HCT116 (cell line): Measurements from ENCODE around the gene PDC. TPM values are rescaled to one million over a fixed set of nuclear protein-coding genes. Genes with fewer than 3 reads are reported as not detected.

ENCODE experiments used
- ATAC-seq: fragments of 200-7000 bp; cut with Tn5 transposase; 2 replicates; pipeline ENCODE4 v1.9.1; 2020; ENCODE audit warnings: mild to moderate bottlenecking, moderate library complexity
- BruUV-seq: library from RNA; stranded (reverse); fragments of 400-500 nt; replicated peaks from 2 replicates; lab custom pipeline; 2021; lab: Mats Ljungman, UMichigan
- CTCF ChIA-PET: fragments of 300-600 bp; sonication (Branson Sonifier 250); formaldehyde crosslinking; loops from one replicate; lab custom pipeline; 2021; ENCODE audit warnings: antibody characterized with exemption; lab: Charles Lee
- POLR2A ChIA-PET: fragments of 300-600, 350-600 bp; sonication (Branson Sonifier 250); formaldehyde crosslinking; loops from one replicate; lab custom pipeline; 2021; ENCODE audit warnings: antibody characterized with exemption; lab: Charles Lee
- RAD21 ChIA-PET, 2 experiments: fragments of 300-600 bp; sonication (Branson Sonifier 250); formaldehyde crosslinking; loops; one replicate each; lab custom pipeline; 2023; ENCODE audit warnings: low total read pairs in 2 of 2; ENCODE audit not compliant: uncharacterized antibody in 2 of 2, unreplicated experiment in 2 of 2, low non-redundant PET in 1 of 2; lab: Charles Lee
- DNase-seq: peaks from one replicate; pipeline ENCODE4 v3.0.0-alpha.2; 2010; ENCODE audit warnings: low read depth, low spot score
- H2AFZ ChIP-seq: fragments of 200-600 bp; shearing (Covaris generic), sonication (generic); 2 replicates; pipeline ENCODE4 v1.6.1; 2017; ENCODE audit warnings: low read depth, mixed run types, mixed read lengths, antibody characterized with exemption, low read length; ENCODE audit not compliant: poor library complexity, severe bottlenecking
- H3K27ac ChIP-seq: 2 replicates; pipeline ENCODE4 v1.5.1; 2012; ENCODE audit warnings: low read depth, low read length
- H3K27me3 ChIP-seq: fragments of 200-600 bp; sonication (generic); 2 replicates; pipeline ENCODE4 v1.6.1; 2016; ENCODE audit warnings: mixed run types, low read length, mixed read lengths; ENCODE audit not compliant: insufficient read depth
- H3K36me3 ChIP-seq, 2 experiments: fragments of 200-500 bp in 1 of 2; fragments of 200-600 bp in 1 of 2; sonication (Bioruptor generic) in 1 of 2; sonication (generic) in 1 of 2; 2 replicates each; pipeline versions ENCODE4 v1.5.1 to v1.6.1; 2014 to 2016; ENCODE audit warnings: low read length in 2 of 2, inconsistent platforms in 1 of 2, mixed read lengths in 1 of 2, mixed run types in 1 of 2; ENCODE audit not compliant: insufficient read depth in 2 of 2, control insufficient read depth in 1 of 2
- H3K4me1 ChIP-seq, 2 experiments: fragments of 200-600 bp in 1 of 2; sonication (generic) in 1 of 2; 2 replicates each; pipeline versions ENCODE4 v1.5.1 to v1.6.1; 2012 to 2017; ENCODE audit warnings: low read length in 2 of 2, inconsistent platforms in 1 of 2, mild to moderate bottlenecking in 1 of 2, mixed read lengths in 1 of 2, mixed run types in 1 of 2, moderate library complexity in 1 of 2; ENCODE audit not compliant: insufficient read depth in 2 of 2, control insufficient read depth in 1 of 2
- H3K4me2 ChIP-seq: fragments of 200-600 bp; sonication (generic); 2 replicates; pipeline ENCODE4 v1.6.1; 2017; ENCODE audit warnings: mixed run types, low read length, mixed read lengths
- H3K4me3 ChIP-seq, 2 experiments: fragments of 200-600 bp in 1 of 2; sonication (generic) in 1 of 2; replicated peaks in 1 of 2; 2 replicates each; pipeline ENCODE4 v1.5.1; 2011 to 2016; ENCODE audit warnings: low read length in 2 of 2, control low read depth in 1 of 2, low read depth in 1 of 2, mild to moderate bottlenecking in 1 of 2, mixed read lengths in 1 of 2, mixed run types in 1 of 2
- H3K79me2 ChIP-seq: fragments of 200-600 bp; sonication (generic); 2 replicates; pipeline ENCODE4 v1.6.1; 2017; ENCODE audit warnings: mild to moderate bottlenecking, mixed run types, low read length, moderate library complexity, mixed read lengths; ENCODE audit not compliant: insufficient read depth
- H3K9ac ChIP-seq: fragments of 200-600 bp; sonication (generic); 2 replicates; pipeline ENCODE4 v1.6.1; 2016; ENCODE audit warnings: low read length, mixed read lengths
- H3K9me2 ChIP-seq: fragments of 200-600 bp; sonication (generic), shearing (Covaris generic); 2 replicates; pipeline ENCODE4 v1.6.1; 2017; ENCODE audit warnings: mixed run types, mild to moderate bottlenecking, moderate library complexity; ENCODE audit not compliant: insufficient read depth
- H3K9me3 ChIP-seq, 2 experiments: fragments of 200-500 bp in 1 of 2; fragments of 200-600 bp in 1 of 2; sonication (Bioruptor generic) in 1 of 2; sonication (generic) in 1 of 2; 2 replicates each; pipeline ENCODE4 v1.6.1; 2014 to 2017; ENCODE audit warnings: low read length in 2 of 2, mixed read lengths in 2 of 2, inconsistent platforms in 1 of 2, low read depth in 1 of 2, mild to moderate bottlenecking in 1 of 2, mixed run types in 1 of 2, moderate library complexity in 1 of 2; ENCODE audit not compliant: control insufficient read depth in 1 of 2, insufficient read depth in 1 of 2
- H4K20me1 ChIP-seq: fragments of 200-600 bp; sonication (generic), shearing (Covaris generic); 2 replicates; pipeline ENCODE4 v1.6.1; 2017; ENCODE audit warnings: mixed run types, mild to moderate bottlenecking, moderate library complexity; ENCODE audit not compliant: insufficient read depth
- ATF3 ChIP-seq: IDR thresholded peaks from 2 replicates; pipeline ENCODE4 v1.6.1; 2012
- CBX3 ChIP-seq: IDR thresholded peaks from 2 replicates; pipeline ENCODE4 v1.6.1; 2012; ENCODE audit warnings: low read depth
- CTCF ChIP-seq, 3 experiments: fragments of 200-600 bp in 1 of 3; sonication (generic) in 1 of 3; IDR thresholded peaks in 2 of 3; conservative IDR thresholded peaks in 1 of 3; 2 replicates each; pipeline ENCODE4 v1.5.1; 2012 to 2017; ENCODE audit warnings: low read depth in 2 of 3, low read length in 2 of 3, antibody characterized with exemption in 1 of 3, borderline replicate concordance in 1 of 3, control low read depth in 1 of 3, mild to moderate bottlenecking in 1 of 3, mixed read lengths in 1 of 3, mixed run types in 1 of 3, moderate library complexity in 1 of 3; ENCODE audit not compliant: insufficient read depth in 1 of 3
- EGR1 ChIP-seq: IDR thresholded peaks from 2 replicates; pipeline ENCODE4 v1.6.1; 2012; ENCODE audit warnings: low read depth
- ELF1 ChIP-seq: IDR thresholded peaks from 2 replicates; pipeline ENCODE4 v1.6.1; 2012; ENCODE audit warnings: low read depth, borderline replicate concordance
- EZH2 ChIP-seq: fragments of 200-600 bp; sonication (generic); IDR thresholded peaks from 2 replicates; pipeline ENCODE4 v1.6.1; 2017; ENCODE audit warnings: antibody characterized with exemption, mixed run types
- EZH2phosphoT487 ChIP-seq: fragments of 200-600 bp; IDR thresholded peaks from 2 replicates; pipeline ENCODE4 v1.6.1; 2018; ENCODE audit warnings: antibody characterized with exemption, borderline replicate concordance
- FOSL1 ChIP-seq: IDR thresholded peaks from 2 replicates; pipeline ENCODE4 v1.6.1; 2012; ENCODE audit warnings: low read depth
- JUND ChIP-seq: IDR thresholded peaks from 2 replicates; pipeline ENCODE4 v1.6.1; 2012
- MAX ChIP-seq: IDR thresholded peaks from 2 replicates; pipeline ENCODE4 v1.6.1; 2012
- POLR2A ChIP-seq: IDR thresholded peaks from 2 replicates; pipeline ENCODE4 v1.7.0; 2011; ENCODE audit warnings: borderline replicate concordance; ENCODE audit not compliant: insufficient read depth, insufficient read length; ENCODE audit errors: extremely low read depth
- RAD21 ChIP-seq: IDR thresholded peaks from 2 replicates; pipeline ENCODE4 v1.6.1; 2012; ENCODE audit warnings: low read depth, mild to moderate bottlenecking
- SP1 ChIP-seq: IDR thresholded peaks from 2 replicates; pipeline ENCODE4 v1.6.1; 2012; ENCODE audit warnings: low read depth
- SRF ChIP-seq: IDR thresholded peaks from 2 replicates; pipeline ENCODE4 v1.6.1; 2012; ENCODE audit warnings: low read depth
- TCF7L2 ChIP-seq: IDR thresholded peaks from 2 replicates; pipeline ENCODE4 v1.7.0; 2011; ENCODE audit warnings: borderline replicate concordance, inconsistent platforms; ENCODE audit not compliant: insufficient read depth, insufficient read length; ENCODE audit errors: extremely low read depth
- YY1 ChIP-seq: IDR thresholded peaks from 2 replicates; pipeline ENCODE4 v1.6.1; 2011; ENCODE audit warnings: low read length, low read depth, moderate library complexity, mild to moderate bottlenecking; ENCODE audit not compliant: insufficient replicate concordance; ENCODE audit errors: extremely low read depth
- ZBTB33 ChIP-seq: IDR thresholded peaks from 2 replicates; pipeline ENCODE4 v1.6.1; 2011; ENCODE audit warnings: mild to moderate bottlenecking, low read length, moderate library complexity; ENCODE audit not compliant: insufficient replicate concordance; ENCODE audit errors: extremely low read depth
- ZFX ChIP-seq: fragments of 450-650 bp; IDR thresholded peaks from 2 replicates; pipeline ENCODE4 v1.6.1; 2017
- intact Hi-C: fragments of 100-400 bp; cut with micrococcal nuclease; formaldehyde crosslinking; loops from 2 replicates; pipeline ENCODE4 v1.10.0; 2022
- total RNA-seq: library from RNA; stranded (reverse); gene quantifications from one replicate; pipeline ENCODE4 v1.2.1, GENCODE V29; 2021; ENCODE audit not compliant: unreplicated experiment

PDC gene
- total RNA-seq, 1 experiment from 2014 or later, result not detected

- no peaks in the 10 kb centered on the region for H3K79me2 ChIP-seq
- no peak overlapping the region for H3K9ac ChIP-seq
- no peak for DNase-seq
- H3K4me1 ChIP-seq, result no peaks in the 10 kb centered on the region
- H3K27ac ChIP-seq, result no peak overlapping the region
- ATAC-seq, result no peak
- H3K4me3 ChIP-seq, result no peak overlapping the region
- no peaks in the 10 kb centered on the region for H3K36me3 ChIP-seq
- H3K9me3 ChIP-seq, result no peaks in the 10 kb centered on the region
- ChIA-PET RAD21 (no interaction called here), POLR2A (no interaction called here), CTCF (no interaction called here)
- TF ChIP-seq YY1 (no peak), EZH2phosphoT487 (no peak), ELF1 (no peak), CBX3 (no peak), ZBTB33 (no peak), EZH2 (no peak), CTCF (IDR thresholded peaks at IDR 0.05 in 2 of 3, conservative IDR thresholded peaks at IDR 0.05 in 1 of 3; ENCODE audit: borderline replicate concordance in 1 of 3, insufficient read depth in 1 of 3, low read depth in 2 of 3, low read length in 2 of 3) (no peak), ATF3 (no peak), SP1 (no peak), SRF (no peak), EGR1 (no peak), JUND (no peak), RAD21 (no peak), POLR2A (no peak), TCF7L2 (no peak), MAX (no peak), ZFX (no peak), FOSL1 (no peak)
- H3K4me2 ChIP-seq, result no peak overlapping the region
- no TSS peak for BruUV-seq
- H2AFZ ChIP-seq, result no peak overlapping the region
- H3K9me2 ChIP-seq, result no peaks in the 10 kb centered on the region
- no peaks in the 10 kb centered on the region for H3K27me3 ChIP-seq
- no peaks in the 10 kb centered on the region for H4K20me1 ChIP-seq
- intact Hi-C loops, result no loop called here
These were observed 31.8 kb upstream of the PDC start for GRCh38 chr1:186492531-186493291.
